ENCODE data around the gene ASB18. TPM values are rescaled to one million over a fixed set of nuclear protein-coding genes. Genes with fewer than 3 reads are reported as not detected.

Gene ASB18
- total RNA-seq, 1 donor from 2014 or later: not detected

GRCh38 chr2:236244256-236244655 lies 19.9 kb downstream of the ASB18 start:
- Histone ChIP-seq H3K9me3 (ENCODE audit: low read depth) (no peaks in the 10 kb centered on the region), H3K4me1 (peaks cover 6% of the 10 kb centered on the region), H3F3A (ENCODE audit: low read depth) (peaks cover 5% of the 10 kb centered on the region), H3K36me3 (no peaks in the 10 kb centered on the region), H4K20me1 (ENCODE audit: low read depth) (no peaks in the 10 kb centered on the region), H3K9ac (no peak overlapping the region), H3K79me2 (ENCODE audit: low read depth) (no peaks in the 10 kb centered on the region), H3K4me3 (no peak overlapping the region), H3K4me2 (no peak overlapping the region), H2AFZ (replicated peaks) (no peak overlapping the region), H3K27ac (no peak overlapping the region), H3K27me3 (peaks cover 7% of the 10 kb centered on the region)
- H3K27me3 Mint-ChIP-seq (ENCODE audit: insufficient read depth, low read depth): peaks cover 5% of the 10 kb centered on the region
- no peak overlapping the region for H3K27ac Mint-ChIP-seq
- no peak for TF ChIP-seq CTCF (IDR thresholded peaks at IDR 0.05)
- no peak for TF ChIP-seq EZH2phosphoT487 (IDR thresholded peaks at IDR 0.05)
- TF ChIP-seq EZH2 (IDR thresholded peaks at IDR 0.05): no peak
- no peak for DNase-seq (ENCODE audit: low spot score)
- peaks cover 3% of the 10 kb centered on the region for H3K36me3 Mint-ChIP-seq
- H3K9me3 Mint-ChIP-seq: peaks cover 6% of the 10 kb centered on the region
- peaks cover 13% of the 10 kb centered on the region for H3K4me1 Mint-ChIP-seq
- H3K4me3 Mint-ChIP-seq: no peak overlapping the region

- no peak overlapping the region for H3K4me3 ChIP-seq
- no peak overlapping the region for H3K4me3 Mint-ChIP-seq
- no peaks in the 10 kb centered on the region for H3K9me3 ChIP-seq (ENCODE audit: low read depth)
- TF ChIP-seq EZH2phosphoT487 (IDR thresholded peaks at IDR 0.05) (no peak), CTCF (IDR thresholded peaks at IDR 0.05) (no peak), EZH2 (IDR thresholded peaks at IDR 0.05) (no peak)
- peaks cover 13% of the 10 kb centered on the region for H3F3A ChIP-seq (ENCODE audit: low read depth)
- H3K27ac Mint-ChIP-seq: no peak overlapping the region
- H3K9me3 Mint-ChIP-seq: peaks cover 5% of the 10 kb centered on the region
- no peaks in the 10 kb centered on the region for H4K20me1 ChIP-seq (ENCODE audit: low read depth)
- no peak overlapping the region for H3K4me2 ChIP-seq
- DNase-seq (ENCODE audit: low spot score): no peak
- peaks cover 10% of the 10 kb centered on the region for H3K4me1 Mint-ChIP-seq
- H3K9ac ChIP-seq: no peak overlapping the region
- H3K4me1 ChIP-seq: peaks cover 9% of the 10 kb centered on the region
- peaks cover 13% of the 10 kb centered on the region for H3K27me3 Mint-ChIP-seq (ENCODE audit: insufficient read depth, low read depth)
- H3K36me3 ChIP-seq: no peaks in the 10 kb centered on the region
- H2AFZ ChIP-seq (replicated peaks): no peak overlapping the region
- no peaks in the 10 kb centered on the region for H3K79me2 ChIP-seq (ENCODE audit: low read depth)
- H3K36me3 Mint-ChIP-seq: no peaks in the 10 kb centered on the region
- no peak overlapping the region for H3K27ac ChIP-seq
- peaks cover 27% of the 10 kb centered on the region for H3K27me3 ChIP-seq
Measured at GRCh38 chr2:236242057-236242495, 22.1 kb downstream of the ASB18 start.

- peaks cover 13% of the 10 kb centered on the region for H3F3A ChIP-seq (ENCODE audit: low read depth)
- Mint-ChIP-seq H3K4me3 (no peak overlapping the region), H3K27me3 (ENCODE audit: insufficient read depth, low read depth) (peaks cover 14% of the 10 kb centered on the region), H3K27ac (no peak overlapping the region), H3K9me3 (peaks cover 5% of the 10 kb centered on the region), H3K4me1 (peaks cover 13% of the 10 kb centered on the region), H3K36me3 (no peaks in the 10 kb centered on the region)
- no peaks in the 10 kb centered on the region for H3K9me3 ChIP-seq (ENCODE audit: low read depth)
- DNase-seq (ENCODE audit: low spot score): no peak
- peaks cover 9% of the 10 kb centered on the region for H3K4me1 ChIP-seq
- no peak overlapping the region for H3K9ac ChIP-seq
- no peak overlapping the region for H3K27ac ChIP-seq
- H3K4me3 ChIP-seq: no peak overlapping the region
- H4K20me1 ChIP-seq (ENCODE audit: low read depth): no peaks in the 10 kb centered on the region
- H3K4me2 ChIP-seq: no peak overlapping the region
- H3K27me3 ChIP-seq: peaks cover 33% of the 10 kb centered on the region
- H3K36me3 ChIP-seq: no peaks in the 10 kb centered on the region
- no peak for TF ChIP-seq CTCF (IDR thresholded peaks at IDR 0.05)
- TF ChIP-seq EZH2phosphoT487 (IDR thresholded peaks at IDR 0.05): no peak
- TF ChIP-seq EZH2 (IDR thresholded peaks at IDR 0.05): no peak
- H3K79me2 ChIP-seq (ENCODE audit: low read depth): no peaks in the 10 kb centered on the region
- H2AFZ ChIP-seq (replicated peaks): no peak overlapping the region
Measured at GRCh38 chr2:236241181-236242056, 22.8 kb downstream of the ASB18 start.

All from neural progenitor cell (in vitro differentiated cells).